Measurements from ENCODE around the gene TIAL1. TPM values are rescaled to one million over a fixed set of nuclear protein-coding genes. Genes with fewer than 3 reads are reported as not detected.

TIAL1 gene
- total and polyA plus RNA-seq, 10 of the 15 experiments (the other 5 are each of a cell fraction or from before 2014, with no cell fraction given) = 26.0 to 159 (median 62.8) TPM

DNA sequence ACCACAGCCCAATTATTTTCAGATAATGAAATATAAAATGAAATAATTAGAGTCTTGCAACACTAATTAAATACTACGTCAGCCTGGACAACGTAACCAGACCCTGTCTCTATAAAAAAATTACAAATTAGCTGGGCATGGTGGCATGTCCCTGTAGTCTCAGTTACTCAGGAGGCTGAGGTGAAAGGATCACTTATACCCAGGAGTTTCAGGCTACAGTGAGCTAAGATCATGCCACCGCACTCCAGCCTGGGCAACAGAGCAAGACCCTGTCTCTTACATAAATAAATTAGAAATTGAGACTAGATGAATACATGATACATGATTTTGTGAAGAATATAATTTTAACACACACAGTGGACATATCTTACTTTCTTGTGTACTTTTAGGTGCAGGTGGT lies 18.4 kb downstream of the TIAL1 start (continued):
- TF ChIP-seq, protein P1, sequence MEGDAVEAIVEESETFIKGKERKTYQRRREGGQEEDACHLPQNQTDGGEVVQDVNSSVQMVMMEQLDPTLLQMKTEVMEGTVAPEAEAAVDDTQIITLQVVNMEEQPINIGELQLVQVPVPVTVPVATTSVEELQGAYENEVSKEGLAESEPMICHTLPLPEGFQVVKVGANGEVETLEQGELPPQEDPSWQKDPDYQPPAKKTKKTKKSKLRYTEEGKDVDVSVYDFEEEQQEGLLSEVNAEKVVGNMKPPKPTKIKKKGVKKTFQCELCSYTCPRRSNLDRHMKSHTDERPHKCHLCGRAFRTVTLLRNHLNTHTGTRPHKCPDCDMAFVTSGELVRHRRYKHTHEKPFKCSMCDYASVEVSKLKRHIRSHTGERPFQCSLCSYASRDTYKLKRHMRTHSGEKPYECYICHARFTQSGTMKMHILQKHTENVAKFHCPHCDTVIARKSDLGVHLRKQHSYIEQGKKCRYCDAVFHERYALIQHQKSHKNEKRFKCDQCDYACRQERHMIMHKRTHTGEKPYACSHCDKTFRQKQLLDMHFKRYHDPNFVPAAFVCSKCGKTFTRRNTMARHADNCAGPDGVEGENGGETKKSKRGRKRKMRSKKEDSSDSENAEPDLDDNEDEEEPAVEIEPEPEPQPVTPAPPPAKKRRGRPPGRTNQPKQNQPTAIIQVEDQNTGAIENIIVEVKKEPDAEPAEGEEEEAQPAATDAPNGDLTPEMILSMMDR (IDR thresholded peaks at IDR 0.05 in 2 of 3, conservative IDR thresholded peaks at IDR 0.05 in 1 of 3; ENCODE audit: control insufficient read depth in 2 of 3, extremely low read depth in 1 of 3, insufficient read depth in 1 of 3, low read depth in 3 of 3, low read length in 3 of 3) = no peak
- TF ChIP-seq BCL11A (IDR thresholded peaks at IDR 0.05; ENCODE audit: low read depth, low read length) (no peak), POLR2AphosphoS2 (IDR thresholded peaks at IDR 0.05; ENCODE audit: low read depth, low read length) (no peak)
- TF ChIP-seq, protein P2, sequence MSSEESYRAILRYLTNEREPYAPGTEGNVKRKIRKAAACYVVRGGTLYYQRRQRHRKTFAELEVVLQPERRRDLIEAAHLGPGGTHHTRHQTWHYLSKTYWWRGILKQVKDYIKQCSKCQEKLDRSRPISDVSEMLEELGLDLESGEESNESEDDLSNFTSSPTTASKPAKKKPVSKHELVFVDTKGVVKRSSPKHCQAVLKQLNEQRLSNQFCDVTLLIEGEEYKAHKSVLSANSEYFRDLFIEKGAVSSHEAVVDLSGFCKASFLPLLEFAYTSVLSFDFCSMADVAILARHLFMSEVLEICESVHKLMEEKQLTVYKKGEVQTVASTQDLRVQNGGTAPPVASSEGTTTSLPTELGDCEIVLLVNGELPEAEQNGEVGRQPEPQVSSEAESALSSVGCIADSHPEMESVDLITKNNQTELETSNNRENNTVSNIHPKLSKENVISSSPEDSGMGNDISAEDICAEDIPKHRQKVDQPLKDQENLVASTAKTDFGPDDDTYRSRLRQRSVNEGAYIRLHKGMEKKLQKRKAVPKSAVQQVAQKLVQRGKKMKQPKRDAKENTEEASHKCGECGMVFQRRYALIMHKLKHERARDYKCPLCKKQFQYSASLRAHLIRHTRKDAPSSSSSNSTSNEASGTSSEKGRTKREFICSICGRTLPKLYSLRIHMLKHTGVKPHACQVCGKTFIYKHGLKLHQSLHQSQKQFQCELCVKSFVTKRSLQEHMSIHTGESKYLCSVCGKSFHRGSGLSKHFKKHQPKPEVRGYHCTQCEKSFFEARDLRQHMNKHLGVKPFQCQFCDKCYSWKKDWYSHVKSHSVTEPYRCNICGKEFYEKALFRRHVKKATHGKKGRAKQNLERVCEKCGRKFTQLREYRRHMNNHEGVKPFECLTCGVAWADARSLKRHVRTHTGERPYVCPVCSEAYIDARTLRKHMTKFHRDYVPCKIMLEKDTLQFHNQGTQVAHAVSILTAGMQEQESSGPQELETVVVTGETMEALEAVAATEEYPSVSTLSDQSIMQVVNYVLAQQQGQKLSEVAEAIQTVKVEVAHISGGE (CRISPR knock-in tag; IDR thresholded peaks at IDR 0.05) = no peak
- TF ChIP-seq, protein P3, sequence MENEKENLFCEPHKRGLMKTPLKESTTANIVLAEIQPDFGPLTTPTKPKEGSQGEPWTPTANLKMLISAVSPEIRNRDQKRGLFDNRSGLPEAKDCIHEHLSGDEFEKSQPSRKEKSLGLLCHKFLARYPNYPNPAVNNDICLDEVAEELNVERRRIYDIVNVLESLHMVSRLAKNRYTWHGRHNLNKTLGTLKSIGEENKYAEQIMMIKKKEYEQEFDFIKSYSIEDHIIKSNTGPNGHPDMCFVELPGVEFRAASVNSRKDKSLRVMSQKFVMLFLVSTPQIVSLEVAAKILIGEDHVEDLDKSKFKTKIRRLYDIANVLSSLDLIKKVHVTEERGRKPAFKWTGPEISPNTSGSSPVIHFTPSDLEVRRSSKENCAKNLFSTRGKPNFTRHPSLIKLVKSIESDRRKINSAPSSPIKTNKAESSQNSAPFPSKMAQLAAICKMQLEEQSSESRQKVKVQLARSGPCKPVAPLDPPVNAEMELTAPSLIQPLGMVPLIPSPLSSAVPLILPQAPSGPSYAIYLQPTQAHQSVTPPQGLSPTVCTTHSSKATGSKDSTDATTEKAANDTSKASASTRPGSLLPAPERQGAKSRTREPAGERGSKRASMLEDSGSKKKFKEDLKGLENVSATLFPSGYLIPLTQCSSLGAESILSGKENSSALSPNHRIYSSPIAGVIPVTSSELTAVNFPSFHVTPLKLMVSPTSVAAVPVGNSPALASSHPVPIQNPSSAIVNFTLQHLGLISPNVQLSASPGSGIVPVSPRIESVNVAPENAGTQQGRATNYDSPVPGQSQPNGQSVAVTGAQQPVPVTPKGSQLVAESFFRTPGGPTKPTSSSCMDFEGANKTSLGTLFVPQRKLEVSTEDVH (IDR thresholded peaks at IDR 0.05; ENCODE audit: low read depth, partially characterized antibody) = no peak
